ENCODE measurements around the gene GPR39. TPM values are rescaled to one million over a fixed set of nuclear protein-coding genes. Genes with fewer than 3 reads are reported as not detected.

GPR39 gene
- total RNA-seq, 2 donors from 2014 or later: not detected

DNA sequence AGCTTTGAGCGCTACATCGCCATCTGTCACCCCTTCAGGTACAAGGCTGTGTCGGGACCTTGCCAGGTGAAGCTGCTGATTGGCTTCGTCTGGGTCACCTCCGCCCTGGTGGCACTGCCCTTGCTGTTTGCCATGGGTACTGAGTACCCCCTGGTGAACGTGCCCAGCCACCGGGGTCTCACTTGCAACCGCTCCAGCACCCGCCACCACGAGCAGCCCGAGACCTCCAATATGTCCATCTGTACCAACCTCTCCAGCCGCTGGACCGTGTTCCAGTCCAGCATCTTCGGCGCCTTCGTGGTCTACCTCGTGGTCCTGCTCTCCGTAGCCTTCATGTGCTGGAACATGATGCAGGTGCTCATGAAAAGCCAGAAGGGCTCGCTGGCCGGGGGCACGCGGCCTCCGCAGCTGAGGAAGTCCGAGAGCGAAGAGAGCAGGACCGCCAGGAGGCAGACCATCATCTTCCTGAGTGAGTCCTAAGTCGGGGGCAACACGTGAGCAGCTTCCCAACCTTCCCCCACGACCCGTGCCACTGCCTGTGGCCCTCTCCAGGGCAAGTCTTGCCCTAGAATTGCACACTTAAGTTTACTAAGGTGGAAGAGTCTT is 928 bp downstream of the GPR39 start:
- no peaks in the 10 kb centered on the region for H3K4me1 Mint-ChIP-seq (ENCODE audit: low read depth)
- no peak overlapping the region for H3K27ac Mint-ChIP-seq
- H3K9me3 Mint-ChIP-seq: peaks cover 0 to 2% of the 10 kb centered on the region in 2 donors
- ATAC-seq (replicated peaks in 1 of 2): no peak
- peaks cover 0 to 3% of the 10 kb centered on the region in 2 donors for H3K36me3 Mint-ChIP-seq (ENCODE audit: insufficient read depth in 2 of 2)
- no peak for DNase-seq
- no peak overlapping the region for H3K4me3 Mint-ChIP-seq
- H3K27me3 Mint-ChIP-seq (ENCODE audit: low read depth): peaks cover 27% of the 10 kb centered on the region

GRCh38 chr2:132419235-132419634 is 2.6 kb downstream of the GPR39 start:
- Mint-ChIP-seq H3K9me3 (peaks cover 2 to 5% of the 10 kb centered on the region in 2 donors), H3K4me1 (ENCODE audit: low read depth) (no peaks in the 10 kb centered on the region), H3K27ac (no peak overlapping the region), H3K27me3 (ENCODE audit: low read depth) (peaks cover 27% of the 10 kb centered on the region), H3K4me3 (no peak overlapping the region), H3K36me3 (ENCODE audit: insufficient read depth in 2 of 2) (peaks cover 0 to 3% of the 10 kb centered on the region in 2 donors)
- no peak for ATAC-seq (replicated peaks in 1 of 2)
- DNase-seq: no peak

DNA sequence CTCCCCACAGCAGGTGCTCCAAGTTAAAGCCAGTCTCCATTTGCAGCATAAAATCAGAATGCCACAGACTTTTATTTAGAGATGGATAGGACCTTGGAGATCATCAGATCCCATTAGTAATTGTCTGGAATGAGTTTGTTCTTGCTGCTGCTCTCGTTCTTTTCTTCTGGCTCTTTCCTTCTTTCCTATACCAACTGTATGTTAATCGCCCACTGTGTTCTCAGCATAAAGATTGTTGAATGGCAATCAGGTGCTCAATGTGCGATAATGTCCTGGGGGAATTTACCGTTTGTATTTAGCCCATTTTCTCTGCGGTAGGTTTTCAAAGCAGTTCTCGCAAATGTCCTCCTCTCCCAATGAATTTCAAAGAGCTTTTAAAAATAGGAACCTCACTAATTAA is 3.3 kb downstream of the GPR39 start:
- Mint-ChIP-seq H3K36me3 (ENCODE audit: insufficient read depth in 2 of 2) (peaks cover 0 to 3% of the 10 kb centered on the region in 2 donors), H3K27ac (no peak overlapping the region), H3K27me3 (ENCODE audit: low read depth) (peaks cover 27% of the 10 kb centered on the region), H3K4me3 (no peak overlapping the region), H3K9me3 (peaks cover 3 to 6% of the 10 kb centered on the region in 2 donors), H3K4me1 (ENCODE audit: low read depth) (no peaks in the 10 kb centered on the region)
- no peak for DNase-seq
- no peak for ATAC-seq (replicated peaks in 1 of 2)

- Mint-ChIP-seq H3K27ac (peak overlapping the region; percentile 45), H3K27me3 (ENCODE audit: low read depth) (peaks cover 17% of the 10 kb centered on the region), H3K36me3 (ENCODE audit: insufficient read depth in 2 of 2) (peaks cover 0 to 3% of the 10 kb centered on the region in 2 donors), H3K4me3 (no peak overlapping the region), H3K4me1 (ENCODE audit: low read depth) (no peaks in the 10 kb centered on the region), H3K9me3 (peaks cover 4 to 7% of the 10 kb centered on the region in 2 donors)
- ATAC-seq (replicated peaks in 1 of 2) (no peak), DNase-seq (no peak)
These were observed 4.5 kb downstream of the GPR39 start for GRCh38 chr2:132420816-132421805.

- H3K4me3 Mint-ChIP-seq: no peak overlapping the region
- peaks cover 0 to 2% of the 10 kb centered on the region in 2 donors for H3K36me3 Mint-ChIP-seq (ENCODE audit: insufficient read depth in 2 of 2)
- no peaks in the 10 kb centered on the region for H3K4me1 Mint-ChIP-seq (ENCODE audit: low read depth)
- H3K27me3 Mint-ChIP-seq (ENCODE audit: low read depth): peaks cover 14% of the 10 kb centered on the region
- no peak for DNase-seq
- no peak overlapping the region for H3K27ac Mint-ChIP-seq
- no peak for ATAC-seq (replicated peaks in 1 of 2)
- peaks cover 4 to 7% of the 10 kb centered on the region in 2 donors for H3K9me3 Mint-ChIP-seq
These were observed 6.1 kb downstream of the GPR39 start for GRCh38 chr2:132422736-132423135.

- Mint-ChIP-seq H3K36me3 (ENCODE audit: insufficient read depth in 2 of 2) (peaks cover 0 to under 1% of the 10 kb centered on the region in 2 donors), H3K9me3 (peaks cover 4 to 7% of the 10 kb centered on the region in 2 donors), H3K4me3 (no peak overlapping the region), H3K4me1 (ENCODE audit: low read depth) (no peaks in the 10 kb centered on the region), H3K27ac (no peak overlapping the region), H3K27me3 (ENCODE audit: low read depth) (peaks cover 7% of the 10 kb centered on the region)
- ATAC-seq (replicated peaks in 1 of 2) (no peak), DNase-seq (no peak)
These were observed 8.0 kb downstream of the GPR39 start for GRCh38 chr2:132424526-132425121.

DNA sequence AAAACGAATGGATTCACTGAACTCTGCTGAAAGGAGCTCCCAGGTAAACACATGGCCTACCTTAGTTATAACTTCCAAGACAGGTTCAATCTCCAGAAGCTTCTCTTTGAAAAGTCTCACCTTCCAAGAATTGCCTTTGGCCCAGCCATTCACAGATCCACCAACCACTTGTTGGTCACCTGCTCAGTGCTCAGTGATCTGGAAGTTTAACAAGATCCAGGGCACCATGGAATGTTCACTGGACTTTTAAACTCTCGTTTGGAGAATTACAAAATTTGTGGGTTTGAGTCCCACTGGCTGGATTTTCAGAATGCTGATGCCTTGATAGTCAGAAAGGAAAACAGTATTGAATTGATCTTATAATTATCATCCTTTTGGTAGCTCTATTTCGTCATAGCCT is 9.4 kb downstream of the GPR39 start:
- no peaks in the 10 kb centered on the region for H3K4me1 Mint-ChIP-seq (ENCODE audit: low read depth)
- H3K27ac Mint-ChIP-seq: no peak overlapping the region
- H3K4me3 Mint-ChIP-seq: no peak overlapping the region
- no peak for DNase-seq
- H3K36me3 Mint-ChIP-seq (ENCODE audit: insufficient read depth in 2 of 2): peaks cover 0 to 2% of the 10 kb centered on the region in 2 donors
- H3K27me3 Mint-ChIP-seq (ENCODE audit: low read depth): peaks cover 7% of the 10 kb centered on the region
- peaks cover 8 to 9% of the 10 kb centered on the region in 2 donors for H3K9me3 Mint-ChIP-seq
- ATAC-seq (replicated peaks in 1 of 2): no peak

GRCh38 chr2:132426656-132427055 is 10.1 kb downstream of the GPR39 start:
- Mint-ChIP-seq H3K27ac (no peak overlapping the region), H3K9me3 (peaks cover 5 to 9% of the 10 kb centered on the region in 2 donors), H3K4me3 (no peak overlapping the region), H3K4me1 (ENCODE audit: low read depth) (no peaks in the 10 kb centered on the region), H3K36me3 (ENCODE audit: insufficient read depth in 2 of 2) (peaks cover 0 to 2% of the 10 kb centered on the region in 2 donors), H3K27me3 (ENCODE audit: low read depth) (peaks cover 7% of the 10 kb centered on the region)
- DNase-seq (no peak), ATAC-seq (replicated peaks in 1 of 2) (no peak)

DNA sequence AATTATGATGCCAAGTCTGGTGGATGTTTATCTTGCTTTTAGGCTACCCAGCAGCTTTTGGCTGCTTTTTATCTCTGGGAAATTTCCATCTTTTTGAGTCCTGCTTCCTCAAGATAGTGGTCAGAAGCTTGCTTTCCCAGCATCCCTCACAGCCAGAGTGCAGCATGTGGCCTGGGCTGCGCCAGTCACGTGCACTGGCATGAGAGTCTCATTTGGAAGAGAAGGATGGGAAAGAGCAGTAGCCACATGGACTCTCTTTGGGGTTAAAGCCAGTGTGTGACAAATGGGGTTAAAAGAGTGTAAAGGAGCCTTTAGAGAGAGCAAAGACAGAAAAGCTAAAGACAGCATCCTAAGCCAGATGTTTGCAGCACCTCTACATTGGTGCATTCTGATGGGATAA is 12.7 kb downstream of the GPR39 start:
- no peak overlapping the region for H3K4me3 Mint-ChIP-seq

GRCh38 chr2:132429941-132430573 is 13.5 kb downstream of the GPR39 start:
- peaks cover 0 to 2% of the 10 kb centered on the region in 2 donors for H3K36me3 Mint-ChIP-seq (ENCODE audit: insufficient read depth in 2 of 2)
- H3K4me3 Mint-ChIP-seq: no peak overlapping the region
- H3K27me3 Mint-ChIP-seq (ENCODE audit: low read depth): no peaks in the 10 kb centered on the region
- ATAC-seq (replicated peaks in 1 of 2) (no peak), DNase-seq (no peak)
- peaks cover 3 to 4% of the 10 kb centered on the region in 2 donors for H3K9me3 Mint-ChIP-seq
- no peak overlapping the region for H3K27ac Mint-ChIP-seq
- no peaks in the 10 kb centered on the region for H3K4me1 Mint-ChIP-seq (ENCODE audit: low read depth)

More for the DNA sequence above, 12.7 kb downstream of the GPR39 start:
- peaks cover 5 to 6% of the 10 kb centered on the region in 2 donors for H3K9me3 Mint-ChIP-seq
- no peaks in the 10 kb centered on the region for H3K4me1 Mint-ChIP-seq (ENCODE audit: low read depth)
- no peaks in the 10 kb centered on the region for H3K27me3 Mint-ChIP-seq (ENCODE audit: low read depth)
- DNase-seq: no peak
- H3K27ac Mint-ChIP-seq: no peak overlapping the region
- peaks cover 0 to 2% of the 10 kb centered on the region in 2 donors for H3K36me3 Mint-ChIP-seq (ENCODE audit: insufficient read depth in 2 of 2)
- ATAC-seq (replicated peaks in 1 of 2): no peak

DNA sequence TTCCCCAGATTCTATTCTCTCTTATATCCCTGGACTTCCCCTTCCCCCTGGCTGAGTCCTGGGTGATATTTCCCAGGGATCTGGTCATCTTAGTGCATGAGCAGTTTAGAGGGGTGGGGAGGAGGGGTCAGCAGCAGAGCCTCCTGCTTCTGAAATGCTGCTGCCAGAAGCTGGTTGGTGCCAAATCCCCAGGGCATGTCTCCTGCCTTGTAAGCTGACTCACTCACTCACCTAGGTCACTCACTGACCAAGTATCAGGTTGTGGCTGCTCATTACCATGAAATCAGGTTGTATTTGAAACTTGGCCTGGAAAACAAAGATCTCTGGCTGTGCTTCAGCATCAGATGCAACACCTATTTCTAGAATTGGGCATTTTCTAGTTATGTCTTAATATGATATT is 14.3 kb downstream of the GPR39 start:
- Mint-ChIP-seq H3K4me1 (ENCODE audit: low read depth) (no peaks in the 10 kb centered on the region), H3K27me3 (ENCODE audit: low read depth) (no peaks in the 10 kb centered on the region), H3K36me3 (ENCODE audit: insufficient read depth in 2 of 2) (peaks cover 0 to 2% of the 10 kb centered on the region in 2 donors), H3K4me3 (no peak overlapping the region), H3K9me3 (peaks cover 3 to 4% of the 10 kb centered on the region in 2 donors), H3K27ac (no peak overlapping the region)
- DNase-seq (no peak), ATAC-seq (replicated peaks in 1 of 2) (no peak)

GRCh38 chr2:132437852-132438669 is 21.5 kb downstream of the GPR39 start:
- H3K27me3 Mint-ChIP-seq (ENCODE audit: low read depth): no peaks in the 10 kb centered on the region
- DNase-seq: no peak
- no peak for ATAC-seq (replicated peaks in 1 of 2)
- H3K4me3 Mint-ChIP-seq: no peak overlapping the region
- H3K27ac Mint-ChIP-seq: no peak overlapping the region
- no peaks in the 10 kb centered on the region for H3K36me3 Mint-ChIP-seq (ENCODE audit: insufficient read depth in 2 of 2)
- H3K4me1 Mint-ChIP-seq (ENCODE audit: low read depth): peaks cover 4% of the 10 kb centered on the region
- H3K9me3 Mint-ChIP-seq: peaks cover 2% of the 10 kb centered on the region in 2 donors

Measured in activated T-cell treated with anti-CD3 and anti-CD28 coated beads, Interleukin-2, amount 50 U/mL, for 72 hours (primary cell).